ENCODE data around the gene TRIM62. TPM values are rescaled to one million over a fixed set of nuclear protein-coding genes. Genes with fewer than 3 reads are reported as not detected.

The TRIM62 gene
- polyA plus RNA-seq, 2 of the 4 experiments (the other 2 are of a cell fraction) = 0.79 to 1.5 TPM

GRCh38 chr1:33143176-33143575 lies 38.7 kb downstream of the TRIM62 start:
- H3K4me1 ChIP-seq = no peaks in the 10 kb centered on the region
- no peak overlapping the region for H3K4me2 ChIP-seq
- FAIRE-seq (no peak), ATAC-seq (no peak), DNase-seq (ENCODE audit: low read depth in 1 of 2, low spot score in 1 of 2) (no peak)
- TF ChIP-seq CEBPB (IDR thresholded peaks at IDR 0.05) = no peak
- 79% methylated on average over 4 of the region's 4 CpGs for WGBS (ENCODE audit: missing lambda C conversion rate)
- no peak overlapping the region for H3K27ac ChIP-seq
- H3K9me3 ChIP-seq = no peaks in the 10 kb centered on the region
- no peak overlapping the region for H3K4me3 ChIP-seq
- CTCF ChIA-PET = no interaction called here
- POLR2A ChIA-PET = no interaction called here

- Histone ChIP-seq H3K4me3 (no peak overlapping the region), H3K27ac (no peak overlapping the region), H3K4me1 (no peaks in the 10 kb centered on the region), H3K9me3 (no peaks in the 10 kb centered on the region), H3K4me2 (no peak overlapping the region)
- ATAC-seq = no peak
- FAIRE-seq = no peak
- CTCF ChIA-PET = interaction anchor here (0.7 to 0.8 kb wide), 2 partner anchors 15 to 327 kb away, joined by 3 read pairs; no protein-coding TSS in a partner anchor
- WGBS (ENCODE audit: missing lambda C conversion rate) = 78% methylated on average over 5 of the region's 7 CpGs
- POLR2A ChIA-PET = no interaction called here
- DNase-seq (ENCODE audit: low read depth in 1 of 2, low spot score in 1 of 2) = no peak
- no peak for TF ChIP-seq HES2 (IDR thresholded peaks at IDR 0.05)
- no peak for TF ChIP-seq CBX8 (IDR thresholded peaks at IDR 0.05)
- no peak for TF ChIP-seq POLR2AphosphoS2 (conservative IDR thresholded peaks at IDR 0.05; ENCODE audit: low read length)
- no peak for TF ChIP-seq REST (IDR thresholded peaks at IDR 0.05)
- no peak for TF ChIP-seq HOXB13 (CRISPR knock-in tag; IDR thresholded peaks at IDR 0.05; ENCODE audit: low read depth)
- TF ChIP-seq POLR2A (IDR thresholded peaks at IDR 0.05; ENCODE audit: low read length) = no peak
- TF ChIP-seq MAX (IDR thresholded peaks at IDR 0.05) = no peak
- no peak for TF ChIP-seq NFE2L2 (conservative IDR thresholded peaks at IDR 0.05; ENCODE audit: low read length)
- TF ChIP-seq SMC3 (IDR thresholded peaks at IDR 0.05) = no peak
Observed at GRCh38 chr1:33142483-33143064, 39.3 kb downstream of the TRIM62 start.

- H3K4me1 ChIP-seq = no peaks in the 10 kb centered on the region
- WGBS (ENCODE audit: missing lambda C conversion rate) = 48% methylated on average over 3 of the region's 3 CpGs
- FAIRE-seq (no peak), DNase-seq (ENCODE audit: low read depth in 1 of 2, low spot score in 1 of 2) (no peak), ATAC-seq (no peak)
- no peaks in the 10 kb centered on the region for H3K9me3 ChIP-seq
- H3K4me3 ChIP-seq = no peak overlapping the region
- ChIA-PET CTCF (interaction anchor here (0.5 to 1.9 kb wide), 4 partner anchors 15 to 621 kb away, joined by 3 to 8 read pairs (median 3); no protein-coding TSS in a partner anchor), POLR2A (no interaction called here)
- H3K27ac ChIP-seq = no peak overlapping the region
- TF ChIP-seq CBX8 (IDR thresholded peaks at IDR 0.05) (no peak), POLR2AphosphoS2 (conservative IDR thresholded peaks at IDR 0.05; ENCODE audit: low read length) (no peak), FOXS1 (CRISPR knock-in tag; IDR thresholded peaks at IDR 0.05) (no peak)
- H3K4me2 ChIP-seq = no peak overlapping the region
Observed at GRCh38 chr1:33141781-33142180, 40.1 kb downstream of the TRIM62 start.

- Histone ChIP-seq H3K27ac (no peak overlapping the region), H3K4me3 (no peak overlapping the region), H3K4me2 (no peak overlapping the region), H3K9me3 (no peaks in the 10 kb centered on the region), H3K4me1 (no peaks in the 10 kb centered on the region)
- CTCF ChIA-PET = interaction anchor here (0.5 to 1.9 kb wide), 2 partner anchors 14 to 621 kb away, joined by 3 to 8 read pairs; no protein-coding TSS in a partner anchor
- 29% methylated on average over 1 of the region's 2 CpGs for WGBS (ENCODE audit: missing lambda C conversion rate)
- no peak for FAIRE-seq
- TF ChIP-seq ZFP36 (IDR thresholded peaks at IDR 0.05; ENCODE audit: borderline replicate concordance, partially characterized antibody) = peak; percentile 6
- TF ChIP-seq NPAS2 (CRISPR knock-in tag; IDR thresholded peaks at IDR 0.05; ENCODE audit: borderline replicate concordance) = no peak
- no peak for DNase-seq (ENCODE audit: low read depth in 1 of 2, low spot score in 1 of 2)
- no peak for ATAC-seq
- POLR2A ChIA-PET = no interaction called here
Observed at GRCh38 chr1:33141216-33141615, 40.6 kb downstream of the TRIM62 start.

Measured in A549 (cell line).